ENCODE data around the gene PTPRG. TPM values are rescaled to one million over a fixed set of nuclear protein-coding genes. Genes with fewer than 3 reads are reported as not detected.

The PTPRG gene
- total RNA-seq, 1 experiment from 2014 or later: 69.3 TPM

GRCh38 chr3:61565569-61565968 is 4.2 kb downstream of the PTPRG start:
- Histone ChIP-seq H2AK5ac (ENCODE audit: insufficient read length, low read length) (no peak overlapping the region), H3K4me2 (ENCODE audit: insufficient read depth, insufficient read length, low read length) (no peak overlapping the region), H2BK15ac (ENCODE audit: low read depth, low read length) (no peak overlapping the region), H3T11ph (ENCODE audit: low read length) (no peak overlapping the region), H3K9me3 (ENCODE audit: control insufficient read depth, low read depth, low read length) (no peaks in the 10 kb centered on the region), H4K8ac (replicated peaks; ENCODE audit: insufficient read length, low read depth, low read length) (no peak overlapping the region), H4K91ac (ENCODE audit: insufficient read length, low read depth, low read length) (no peak overlapping the region), H4K5ac (ENCODE audit: insufficient read length, low read depth, low read length) (no peak overlapping the region), H2BK5ac (ENCODE audit: insufficient read length, low read length) (no peak overlapping the region), H3K79me2 (ENCODE audit: insufficient read depth, low read length) (peaks cover 79% of the 10 kb centered on the region), H3K14ac (ENCODE audit: insufficient read depth, low read length) (no peak overlapping the region), H3K23me2 (ENCODE audit: insufficient read length, low read depth, low read length, poor library complexity, severe bottlenecking) (peaks cover 28% of the 10 kb centered on the region), H3K27ac (ENCODE audit: insufficient read length, low read depth, low read length) (no peak overlapping the region), H3K23ac (ENCODE audit: insufficient read length, low read depth, low read length) (no peak overlapping the region), H2BK120ac (ENCODE audit: low read depth, low read length, poor library complexity, severe bottlenecking) (no peak overlapping the region), H3K4me1 (ENCODE audit: insufficient read depth, low read length) (peaks cover 10% of the 10 kb centered on the region; the same call in 1 of the 2 replicates), H3K4ac (ENCODE audit: low read depth, low read length) (no peak overlapping the region), H2BK12ac (ENCODE audit: insufficient read length, low read depth, low read length) (no peak overlapping the region), H3K9ac (ENCODE audit: extremely low read depth, insufficient read length, low read length) (no peak overlapping the region), H3K27me3 (ENCODE audit: insufficient read depth, low read length) (no peaks in the 10 kb centered on the region), H4K20me1 (ENCODE audit: control insufficient read depth, insufficient read depth, insufficient read length) (no peaks in the 10 kb centered on the region), H3K18ac (ENCODE audit: insufficient read length, low read depth, low read length) (no peak overlapping the region), H2BK20ac (ENCODE audit: low read depth, low read length, poor library complexity, severe bottlenecking) (no peak overlapping the region), H3K56ac (ENCODE audit: insufficient read length, low read depth, low read length) (no peak overlapping the region), H2AFZ (ENCODE audit: low read length) (no peak overlapping the region), H3K79me1 (ENCODE audit: insufficient read depth, low read depth, low read length, poor library complexity, severe bottlenecking) (peaks cover 10% of the 10 kb centered on the region)
- H3K4me3 Mint-ChIP-seq: peak overlapping the region; percentile 43 to 71
- peaks cover 0 to 2% of the 10 kb centered on the region in 2 experiments; a peak in 1 of 5 replicates for H3K9me3 Mint-ChIP-seq
- DNase-seq: no peak
- no peak for TF ChIP-seq CTCF (conservative IDR thresholded peaks at IDR 0.05)
- WGBS (ENCODE audit: extremely low coverage, insufficient read length, low lambda C conversion rate): no CpG with 5 or more reads among the region's 4 CpGs
- H3K4me1 Mint-ChIP-seq: peaks cover 46 to 47% of the 10 kb centered on the region in 2 experiments
- no peak overlapping the region; a peak in 1 of 7 replicates for H3K27ac Mint-ChIP-seq
- no peaks in the 10 kb centered on the region; the same call in 1 of the 2 replicates for H3K27me3 Mint-ChIP-seq (ENCODE audit: low read depth)
- H3K36me3 Mint-ChIP-seq (ENCODE audit: insufficient read depth in 1 of 3, low read depth in 3 of 3): peaks cover 8 to 34% (median 15%) of the 10 kb centered on the region in 3 experiments; a peak in 6 of 7 replicates
